Measurements from ENCODE around the gene PRPSAP1.

Gene PRPSAP1

GRCh38 chr17:76384987-76385891 lies 31.5 kb upstream of the PRPSAP1 start:
- peak in 3 of 42 donors; percentile 33 to 69 (median 56) for DNase-seq
- intact Hi-C loops (cut with DNase I), result loop anchor here (5.0 kb wide), 2 partner anchors 33 to 73 kb away; partner anchors contain the start of gene PRPSAP1

- intact Hi-C loops (cut with DNase I), result no loop called here
- peak in 29 of 42 donors; percentile 35 to 77 (median 55) for DNase-seq
Observed at GRCh38 chr17:76384222-76384986, 30.7 kb upstream of the PRPSAP1 start, which contains the start of gene SPHK1. Gene SPHK1 (plus strand): TSS chr17:76384609. CDS start chr17:76385645, 1,036 bp downstream.

- peak in 14 of 42 donors; percentile 18 to 64 (median 42) for DNase-seq
Observed at GRCh38 chr17:76383546-76384221, 30.0 kb upstream of the PRPSAP1 start.

GRCh38 chr17:76382803-76383545 lies 29.3 kb upstream of the PRPSAP1 start:
- DNase-seq, result peak in 2 of 42 donors; percentile 33 to 58
- intact Hi-C loops (cut with DNase I), result no loop called here

More at GRCh38 chr17:76383546-76384221, 30.0 kb upstream of the PRPSAP1 start:
- intact Hi-C loops (cut with DNase I), result no loop called here

GRCh38 chr17:76382351-76382802 lies 28.7 kb upstream of the PRPSAP1 start:
- intact Hi-C loops (cut with DNase I), result no loop called here
- peak in 15 of 42 donors; percentile 20 to 74 (median 53) for DNase-seq

GRCh38 chr17:76381633-76382350 lies 28.1 kb upstream of the PRPSAP1 start:
- peak in 7 of 42 donors; percentile 25 to 62 (median 35) for DNase-seq
- intact Hi-C loops (cut with DNase I), result no loop called here

GRCh38 chr17:76379646-76380376 lies 26.1 kb upstream of the PRPSAP1 start:
- intact Hi-C loops (cut with DNase I), result no loop called here
- DNase-seq, result no peak

GRCh38 chr17:76379275-76379641 lies 25.5 kb upstream of the PRPSAP1 start:
- intact Hi-C loops (cut with DNase I), result no loop called here
- no peak for DNase-seq

GRCh38 chr17:76378548-76379274 lies 25.0 kb upstream of the PRPSAP1 start:
- intact Hi-C loops (cut with DNase I), result no loop called here
- DNase-seq, result no peak

GRCh38 chr17:76376318-76377133 lies 22.8 kb upstream of the PRPSAP1 start:
- intact Hi-C loops (cut with DNase I), result no loop called here
- DNase-seq, result no peak

- no peak for DNase-seq
- intact Hi-C loops (cut with DNase I), result no loop called here
Observed at GRCh38 chr17:76371656-76372628, 18.2 kb upstream of the PRPSAP1 start.

GRCh38 chr17:76370261-76370993 lies 16.7 kb upstream of the PRPSAP1 start:
- DNase-seq, result peak; percentile 43 to 95 (median 78)
- intact Hi-C loops (cut with DNase I), result no loop called here

- intact Hi-C loops (cut with DNase I), result no loop called here
- DNase-seq, result no peak
Observed at GRCh38 chr17:76369804-76370203, 16.1 kb upstream of the PRPSAP1 start.

- intact Hi-C loops (cut with DNase I), result no loop called here
- DNase-seq, result no peak
Observed at GRCh38 chr17:76369379-76369778, 15.7 kb upstream of the PRPSAP1 start.

Measured in head of caudate nucleus (tissue), 42 donors.